Upper lobe of left lung (tissue), 4 donors: ENCODE results near the gene RSBN1L.

Experiments
- EP300 ChIP-seq, 4 donors: sonication (generic); formaldehyde crosslinking; IDR thresholded peaks; one replicate each; pipeline ENCODE4 v1.5.1; 2017; ENCODE audit warnings: antibody characterized with exemption in 4 of 4, control low read depth in 2 of 4
- POLR2A ChIP-seq, 4 donors: fragments of 450-650 bp; IDR thresholded peaks; one replicate each; pipeline ENCODE4 v1.5.1; 2016 to 2017; ENCODE audit warnings: antibody characterized with exemption in 4 of 4, mild to moderate bottlenecking in 2 of 4
- POLR2AphosphoS5 ChIP-seq, 2 donors: sonication (generic); formaldehyde crosslinking; IDR thresholded peaks; one replicate each; pipeline ENCODE4 v1.5.1; 2017; ENCODE audit warnings: antibody characterized with exemption in 2 of 2
- TF ChIP-seq, protein P1 (sequence below), 6 experiments: fragments of 450-650 bp in 4 of 6; fragments of 200-600 bp in 2 of 6; sonication (generic) in 2 of 6; IDR thresholded peaks; one replicate each; pipeline ENCODE4 v1.5.1; 2016 to 2019; ENCODE audit warnings: antibody characterized with exemption in 6 of 6

DNA sequence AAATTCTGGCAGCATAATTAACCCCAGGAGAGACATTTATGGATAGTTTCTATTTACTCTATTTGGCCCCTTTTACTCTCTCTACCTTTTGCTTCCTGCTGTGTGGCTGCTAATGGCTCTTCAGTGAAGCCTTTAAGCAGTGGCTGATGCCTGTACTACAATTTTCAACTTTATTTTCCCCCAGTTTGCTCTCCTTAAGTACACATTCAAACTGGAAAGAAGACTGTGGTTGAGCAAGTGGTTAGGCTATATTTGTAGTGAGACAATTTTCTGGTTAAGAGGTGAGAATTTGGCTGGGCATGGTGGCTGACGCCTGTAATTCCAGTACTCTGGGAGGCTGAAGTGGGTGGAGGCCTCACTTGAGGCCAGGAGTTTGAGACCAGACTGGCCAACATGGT is 8.5 kb upstream of the RSBN1L start:
- TF ChIP-seq POLR2AphosphoS5 (IDR thresholded peaks at IDR 0.05) (no peak), EP300 (IDR thresholded peaks at IDR 0.05) (no peak), POLR2A (IDR thresholded peaks at IDR 0.05) (no peak)
- TF ChIP-seq, protein P1, sequence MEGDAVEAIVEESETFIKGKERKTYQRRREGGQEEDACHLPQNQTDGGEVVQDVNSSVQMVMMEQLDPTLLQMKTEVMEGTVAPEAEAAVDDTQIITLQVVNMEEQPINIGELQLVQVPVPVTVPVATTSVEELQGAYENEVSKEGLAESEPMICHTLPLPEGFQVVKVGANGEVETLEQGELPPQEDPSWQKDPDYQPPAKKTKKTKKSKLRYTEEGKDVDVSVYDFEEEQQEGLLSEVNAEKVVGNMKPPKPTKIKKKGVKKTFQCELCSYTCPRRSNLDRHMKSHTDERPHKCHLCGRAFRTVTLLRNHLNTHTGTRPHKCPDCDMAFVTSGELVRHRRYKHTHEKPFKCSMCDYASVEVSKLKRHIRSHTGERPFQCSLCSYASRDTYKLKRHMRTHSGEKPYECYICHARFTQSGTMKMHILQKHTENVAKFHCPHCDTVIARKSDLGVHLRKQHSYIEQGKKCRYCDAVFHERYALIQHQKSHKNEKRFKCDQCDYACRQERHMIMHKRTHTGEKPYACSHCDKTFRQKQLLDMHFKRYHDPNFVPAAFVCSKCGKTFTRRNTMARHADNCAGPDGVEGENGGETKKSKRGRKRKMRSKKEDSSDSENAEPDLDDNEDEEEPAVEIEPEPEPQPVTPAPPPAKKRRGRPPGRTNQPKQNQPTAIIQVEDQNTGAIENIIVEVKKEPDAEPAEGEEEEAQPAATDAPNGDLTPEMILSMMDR (IDR thresholded peaks at IDR 0.05) = no peak
